GM19438 (cell line): Measurements from ENCODE around the gene CRISP2.

Experiments
- ATAC-seq: cut with Tn5 transposase; IDR thresholded peaks from one replicate; pipeline ENCODE4 v1.9.1; 2021; ENCODE audit warnings: low read depth; ENCODE audit not compliant: unreplicated experiment

Gene CRISP2

GRCh38 chr6:49662231-49662891, 51.0 kb downstream of the CRISP2 start:
- ATAC-seq, result no peak

GRCh38 chr6:49653942-49654341, 59.4 kb downstream of the CRISP2 start:
- ATAC-seq, result no peak

GRCh38 chr6:49653438-49653837, 59.9 kb downstream of the CRISP2 start:
- ATAC-seq, result no peak

GRCh38 chr6:49651239-49651638, 62.1 kb downstream of the CRISP2 start:
- ATAC-seq, result no peak

- no peak for ATAC-seq
These were observed 63.4 kb downstream of the CRISP2 start for GRCh38 chr6:49649988-49650387.

GRCh38 chr6:49648036-49648435, 65.3 kb downstream of the CRISP2 start:
- no peak for ATAC-seq

- ATAC-seq, result no peak
These were observed 65.9 kb downstream of the CRISP2 start for GRCh38 chr6:49647476-49647875.

- ATAC-seq, result no peak
These were observed 66.4 kb downstream of the CRISP2 start for GRCh38 chr6:49646942-49647341.

- ATAC-seq, result no peak
These were observed 67.1 kb downstream of the CRISP2 start for GRCh38 chr6:49646130-49646824.

GRCh38 chr6:49645139-49645538, 68.2 kb downstream of the CRISP2 start:
- no peak for ATAC-seq
